Epithelial cell of proximal tubule (primary cell): ENCODE results near the gene RUFY2. TPM values are rescaled to one million over a fixed set of nuclear protein-coding genes. Genes with fewer than 3 reads are reported as not detected.
"Not testable (repeated sequence)": the region's sequence is repeated elsewhere in the genome, so short reads cannot be mapped to it uniquely, and the experiment has no call there.

Experiments
- DNase-seq: peaks from one replicate; pipeline ENCODE4 v3.0.0-alpha.2; 2011; ENCODE audit warnings: low read depth
- H3K4me3 ChIP-seq: 2 replicates; pipeline ENCODE4 v1.5.1; 2011; ENCODE audit warnings: low read depth, mild to moderate bottlenecking, low read length
- total RNA-seq: library from RNA; depleted of rRNA; stranded (reverse); fragments of >200 nt; gene quantifications from 2 replicates; pipeline ENCODE4 v1.2.3, GENCODE V29; 2015
- TF ChIP-seq, protein P1 (sequence below): conservative IDR thresholded peaks from 2 replicates; pipeline ENCODE4 v1.5.1; 2012; ENCODE audit warnings: low read depth, mild to moderate bottlenecking, low read length

Gene RUFY2
- total RNA-seq, 1 donor from 2014 or later = 11.1 TPM

GRCh38 chr10:68318331-68319059, 88.6 kb downstream of the RUFY2 start:
- no peak overlapping the region for H3K4me3 ChIP-seq
- no peak for DNase-seq
- TF ChIP-seq, protein P1, sequence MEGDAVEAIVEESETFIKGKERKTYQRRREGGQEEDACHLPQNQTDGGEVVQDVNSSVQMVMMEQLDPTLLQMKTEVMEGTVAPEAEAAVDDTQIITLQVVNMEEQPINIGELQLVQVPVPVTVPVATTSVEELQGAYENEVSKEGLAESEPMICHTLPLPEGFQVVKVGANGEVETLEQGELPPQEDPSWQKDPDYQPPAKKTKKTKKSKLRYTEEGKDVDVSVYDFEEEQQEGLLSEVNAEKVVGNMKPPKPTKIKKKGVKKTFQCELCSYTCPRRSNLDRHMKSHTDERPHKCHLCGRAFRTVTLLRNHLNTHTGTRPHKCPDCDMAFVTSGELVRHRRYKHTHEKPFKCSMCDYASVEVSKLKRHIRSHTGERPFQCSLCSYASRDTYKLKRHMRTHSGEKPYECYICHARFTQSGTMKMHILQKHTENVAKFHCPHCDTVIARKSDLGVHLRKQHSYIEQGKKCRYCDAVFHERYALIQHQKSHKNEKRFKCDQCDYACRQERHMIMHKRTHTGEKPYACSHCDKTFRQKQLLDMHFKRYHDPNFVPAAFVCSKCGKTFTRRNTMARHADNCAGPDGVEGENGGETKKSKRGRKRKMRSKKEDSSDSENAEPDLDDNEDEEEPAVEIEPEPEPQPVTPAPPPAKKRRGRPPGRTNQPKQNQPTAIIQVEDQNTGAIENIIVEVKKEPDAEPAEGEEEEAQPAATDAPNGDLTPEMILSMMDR = no peak

- no peak overlapping the region for H3K4me3 ChIP-seq
- TF ChIP-seq, protein P1 = no peak
- no peak for DNase-seq
These were observed 91.5 kb downstream of the RUFY2 start for GRCh38 chr10:68315582-68315981.

DNA sequence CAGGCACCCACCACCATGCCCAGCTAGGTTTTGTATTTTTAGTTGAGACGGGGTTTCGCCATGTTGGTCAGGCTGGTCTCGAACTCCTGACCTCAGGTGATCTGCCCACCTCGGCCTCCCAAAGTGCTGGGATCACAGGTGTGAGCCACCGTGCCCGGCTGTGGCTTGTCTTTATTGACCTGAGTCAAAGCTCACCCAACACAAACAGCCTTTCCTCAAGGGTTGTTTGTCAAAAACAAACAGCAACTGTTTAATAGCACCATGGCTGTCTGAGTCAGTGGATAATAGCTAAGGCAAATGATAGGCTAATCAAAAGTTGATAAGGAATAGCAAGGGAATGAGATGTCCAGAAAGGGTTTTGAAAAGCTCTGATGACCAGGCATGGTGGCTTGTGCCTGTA, 92.1 kb downstream of the RUFY2 start:
- not testable (repeated sequence) for H3K4me3 ChIP-seq, DNase-seq

DNA sequence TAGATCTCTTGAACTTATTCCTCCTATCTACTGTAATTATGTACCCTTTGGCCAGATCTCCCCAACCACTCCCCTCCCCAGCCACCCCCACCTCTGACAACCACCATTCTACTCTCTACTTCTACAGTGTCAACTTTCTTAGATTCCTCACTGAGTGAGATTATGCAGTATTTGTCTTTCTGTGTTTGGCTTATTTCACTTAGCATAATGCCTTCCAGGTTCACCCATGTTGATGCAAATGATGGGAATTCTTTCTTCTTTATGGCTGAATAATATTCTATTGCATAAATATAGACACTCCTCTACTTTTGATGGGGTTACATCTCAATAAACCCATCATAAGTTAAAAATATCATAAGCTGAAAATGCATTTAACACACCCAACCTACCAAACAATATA, 96.5 kb downstream of the RUFY2 start:
- TF ChIP-seq, protein P1 = no peak
- no peak overlapping the region for H3K4me3 ChIP-seq
- no peak for DNase-seq

- DNase-seq = no peak
- TF ChIP-seq, protein P1 = no peak
- no peak overlapping the region for H3K4me3 ChIP-seq
These were observed 101.2 kb downstream of the RUFY2 start for GRCh38 chr10:68305854-68306253.

DNA sequence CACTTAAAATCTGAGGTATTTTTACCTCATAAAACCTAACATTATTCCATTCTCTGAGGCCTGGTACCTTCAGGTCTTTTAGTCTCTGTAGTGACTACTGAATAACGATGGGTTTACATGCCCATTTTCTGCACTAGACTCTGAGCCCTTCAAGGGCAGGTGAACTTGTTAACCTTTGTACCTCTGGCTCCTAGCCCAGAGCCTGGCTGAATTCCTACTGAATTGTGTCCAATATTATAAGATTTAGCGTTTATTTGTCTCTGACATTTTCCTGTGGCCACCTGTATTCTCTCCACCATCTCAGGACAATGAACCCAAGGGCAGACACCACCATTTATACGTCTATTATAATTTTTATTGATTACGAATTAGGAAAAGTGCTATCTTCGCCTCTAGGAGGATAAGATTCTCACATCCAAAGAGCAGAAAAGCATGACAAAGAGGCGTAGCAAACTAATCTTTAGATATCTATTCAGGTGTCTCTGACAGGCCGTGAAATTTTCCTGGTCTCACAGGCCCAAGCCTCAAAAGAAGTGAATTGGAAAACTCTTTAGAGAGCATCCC, 103.1 kb downstream of the RUFY2 start:
- DNase-seq = no peak
- H3K4me3 ChIP-seq = no peak overlapping the region
- TF ChIP-seq, protein P1 = no peak

- no peak overlapping the region for H3K4me3 ChIP-seq
- TF ChIP-seq, protein P1 = no peak
- DNase-seq = no peak
These were observed 104.2 kb downstream of the RUFY2 start for GRCh38 chr10:68302871-68303270.
